ENCODE measurements around the gene NELL1. TPM values are rescaled to one million over a fixed set of nuclear protein-coding genes. Genes with fewer than 3 reads are reported as not detected.

NELL1 gene
- total RNA-seq, 1 experiment from 2014 or later, result not detected

- Mint-ChIP-seq H3K27ac (ENCODE audit: unreplicated experiment) (no peak overlapping the region), H3K4me3 (ENCODE audit: unreplicated experiment) (no peak overlapping the region)
- intact Hi-C loops (cut with micrococcal nuclease; ENCODE audit: unreplicated experiment), result no loop called here
Observed at GRCh38 chr11:20795005-20795404, 125.6 kb downstream of the NELL1 start.

GRCh38 chr11:20808328-20808727 is 138.9 kb downstream of the NELL1 start:
- H3K4me1 Mint-ChIP-seq (ENCODE audit: low read depth, unreplicated experiment), result no peaks in the 10 kb centered on the region
- DNase-seq, result no peak
- POLR2A ChIA-PET, result no interaction called here
- no peak overlapping the region for H3K27ac Mint-ChIP-seq (ENCODE audit: unreplicated experiment)
- CTCF ChIA-PET, result no interaction called here
- H3K9me3 ChIP-seq, result no peaks in the 10 kb centered on the region
- H3K36me3 Mint-ChIP-seq (ENCODE audit: insufficient read depth, unreplicated experiment), result no peaks in the 10 kb centered on the region
- H3K27me3 ChIP-seq (replicated peaks; ENCODE audit: control insufficient read depth, insufficient read depth, low read length), result no peaks in the 10 kb centered on the region
- no peaks in the 10 kb centered on the region for H3K36me3 ChIP-seq (ENCODE audit: control insufficient read depth, insufficient read depth, low read length)
- no peak for TF ChIP-seq CTCF (IDR thresholded peaks at IDR 0.05; ENCODE audit: insufficient read depth in 1 of 2, low read depth in 1 of 2, low read length in 1 of 2, severe bottlenecking in 1 of 2, unreplicated experiment in 1 of 2)
- no TSS peak for BruUV-seq (replicated peaks)
- no peaks in the 10 kb centered on the region for H3K27me3 Mint-ChIP-seq (ENCODE audit: insufficient read depth, unreplicated experiment)
- no peaks in the 10 kb centered on the region for H3K9me3 Mint-ChIP-seq (ENCODE audit: unreplicated experiment)
- no peaks in the 10 kb centered on the region for H3K4me1 ChIP-seq
- no peak overlapping the region for H3K4me3 Mint-ChIP-seq (ENCODE audit: unreplicated experiment)
- intact Hi-C loops (cut with micrococcal nuclease; ENCODE audit: unreplicated experiment), result no loop called here
- no peak overlapping the region for H3K4me3 ChIP-seq (ENCODE audit: low read depth, low read length)

More at GRCh38 chr11:20795005-20795404, 125.6 kb downstream of the NELL1 start:
- no peaks in the 10 kb centered on the region for H3K9me3 ChIP-seq
- ChIA-PET CTCF (no interaction called here), POLR2A (no interaction called here)
- no TSS peak for BruUV-seq (replicated peaks)
- H3K36me3 Mint-ChIP-seq (ENCODE audit: insufficient read depth, unreplicated experiment), result no peaks in the 10 kb centered on the region
- no peak for DNase-seq
- no peaks in the 10 kb centered on the region for H3K27me3 ChIP-seq (replicated peaks; ENCODE audit: control insufficient read depth, insufficient read depth, low read length)
- no peaks in the 10 kb centered on the region for H3K36me3 ChIP-seq (ENCODE audit: control insufficient read depth, insufficient read depth, low read length)
- no peak overlapping the region for H3K4me3 ChIP-seq (ENCODE audit: low read depth, low read length)
- no peaks in the 10 kb centered on the region for H3K4me1 ChIP-seq
- no peak for TF ChIP-seq CTCF (IDR thresholded peaks at IDR 0.05; ENCODE audit: insufficient read depth in 1 of 2, low read depth in 1 of 2, low read length in 1 of 2, severe bottlenecking in 1 of 2, unreplicated experiment in 1 of 2)
- peaks cover 10% of the 10 kb centered on the region for H3K9me3 Mint-ChIP-seq (ENCODE audit: unreplicated experiment)
- peaks cover 8% of the 10 kb centered on the region for H3K27me3 Mint-ChIP-seq (ENCODE audit: insufficient read depth, unreplicated experiment)
- no peaks in the 10 kb centered on the region for H3K4me1 Mint-ChIP-seq (ENCODE audit: low read depth, unreplicated experiment)

GRCh38 chr11:20821046-20821445 is 151.7 kb downstream of the NELL1 start:
- Histone ChIP-seq H3K36me3 (ENCODE audit: control insufficient read depth, insufficient read depth, low read length) (no peaks in the 10 kb centered on the region), H3K4me1 (peaks cover 9% of the 10 kb centered on the region; the same call in 1 of the 2 replicates), H3K27me3 (replicated peaks; ENCODE audit: control insufficient read depth, insufficient read depth, low read length) (no peaks in the 10 kb centered on the region), H3K4me3 (ENCODE audit: low read depth, low read length) (no peak overlapping the region), H3K9me3 (no peaks in the 10 kb centered on the region)
- no TSS peak for BruUV-seq (replicated peaks)
- ChIA-PET CTCF (no interaction called here), POLR2A (no interaction called here)
- H3K4me3 Mint-ChIP-seq (ENCODE audit: unreplicated experiment), result no peak overlapping the region
- no peak overlapping the region for H3K27ac Mint-ChIP-seq (ENCODE audit: unreplicated experiment)
- H3K36me3 Mint-ChIP-seq (ENCODE audit: insufficient read depth, unreplicated experiment), result no peaks in the 10 kb centered on the region
- intact Hi-C loops (cut with micrococcal nuclease; ENCODE audit: unreplicated experiment), result no loop called here
- DNase-seq, result no peak
- TF ChIP-seq CTCF (IDR thresholded peaks at IDR 0.05; ENCODE audit: insufficient read depth in 1 of 2, low read depth in 1 of 2, low read length in 1 of 2, severe bottlenecking in 1 of 2, unreplicated experiment in 1 of 2), result no peak
- H3K4me1 Mint-ChIP-seq (ENCODE audit: low read depth, unreplicated experiment), result peaks cover 8% of the 10 kb centered on the region
- H3K27me3 Mint-ChIP-seq (ENCODE audit: insufficient read depth, unreplicated experiment), result peaks cover 3% of the 10 kb centered on the region
- H3K9me3 Mint-ChIP-seq (ENCODE audit: unreplicated experiment), result no peaks in the 10 kb centered on the region

Data from Caco-2 (cell line).